HCEC 1CT (cell line): ENCODE results near the gene OGDH.
"Not testable (repeated sequence)": the region's sequence is repeated elsewhere in the genome, so short reads cannot be mapped to it uniquely, and the experiment has no call there.

Experiments
- DNase-seq: peaks from one replicate; pipeline ENCODE4 v3.0.0-alpha.2; 2017

The OGDH gene

DNA sequence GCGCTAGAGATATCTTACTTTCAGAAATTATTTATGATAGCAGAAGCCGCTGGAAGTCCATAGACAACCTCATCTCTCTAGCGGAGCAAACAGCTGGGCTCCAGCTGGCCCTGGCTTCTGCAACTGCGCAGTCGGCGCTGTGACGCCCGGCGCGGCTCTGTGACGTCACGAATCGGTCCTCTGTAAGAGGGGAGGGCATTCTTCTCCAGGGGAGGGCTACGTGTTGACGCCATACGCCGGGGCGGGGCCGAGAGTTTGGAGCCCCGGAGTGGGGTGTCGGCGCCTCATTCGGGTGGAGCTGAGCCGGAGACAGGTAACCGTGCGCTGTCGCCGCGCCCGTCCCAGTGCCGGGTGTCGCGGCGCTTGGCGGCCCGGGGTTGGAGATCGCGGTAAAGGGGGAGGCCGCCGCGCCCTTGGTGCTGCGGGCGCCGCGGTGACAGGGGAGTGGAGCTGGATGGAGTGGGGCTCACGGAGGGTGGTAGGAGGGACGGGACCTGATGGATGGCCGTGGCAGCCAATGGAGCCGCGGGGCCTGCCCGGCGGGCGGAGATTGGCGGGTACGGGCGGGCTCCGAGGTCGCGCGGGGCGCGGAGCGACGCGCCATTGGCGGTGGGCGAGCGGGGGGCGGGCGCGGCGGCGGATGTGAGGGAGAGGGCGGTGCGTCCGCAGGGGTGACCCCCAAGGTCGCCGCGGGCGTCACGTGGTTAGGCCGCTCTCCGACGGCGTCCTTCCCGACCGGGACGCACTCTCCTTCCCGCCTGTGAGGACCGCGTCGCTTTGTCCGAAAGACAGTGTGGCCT lies at the start of gene OGDH:
OGDH (plus strand) TSS at position 287 of the 800 bp plus-strand sequence. CDS start 17,717 bp downstream, outside the sequence.
- DNase-seq, result peak; percentile 99

DNA sequence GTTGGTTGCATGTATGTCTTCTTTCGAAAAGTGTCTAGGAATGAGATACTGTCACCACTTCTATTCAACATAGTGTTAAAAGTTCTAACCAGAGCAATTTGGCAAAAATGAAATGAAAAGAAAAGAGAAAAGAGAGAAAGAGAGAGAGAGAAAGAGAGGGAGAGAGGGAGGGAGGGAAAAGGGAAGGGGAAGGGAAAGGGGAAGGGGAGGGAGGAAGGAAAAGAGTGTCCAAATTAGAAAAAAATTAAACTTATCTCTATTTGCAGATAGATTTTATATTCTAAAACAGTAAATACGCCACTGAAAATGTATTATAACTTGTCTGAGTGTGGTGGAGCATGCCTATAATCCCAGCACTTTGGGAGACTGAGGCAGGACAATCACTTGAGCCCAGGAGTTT lies 48.9 kb upstream of the OGDH start:
- DNase-seq, result no peak

DNA sequence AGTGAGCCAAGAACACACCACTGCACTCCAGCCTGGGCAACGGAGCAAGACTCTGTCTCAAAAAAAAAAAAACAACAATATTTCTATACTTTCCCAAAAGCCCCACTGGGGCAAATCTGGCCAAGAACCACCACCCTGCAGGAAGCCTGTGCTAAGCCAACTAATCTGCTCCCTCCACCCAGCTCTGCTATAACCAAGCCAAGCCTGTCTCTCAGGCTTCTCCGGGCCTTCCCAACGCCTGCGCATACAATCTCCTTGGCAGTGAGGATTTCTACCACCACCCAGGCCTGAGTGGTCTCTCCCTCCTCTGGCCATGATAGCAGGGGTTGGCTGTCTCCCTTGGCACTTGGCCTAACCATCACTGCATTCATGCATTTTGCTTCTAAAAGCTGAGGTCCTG lies 46.9 kb upstream of the OGDH start:
- no peak for DNase-seq

DNA sequence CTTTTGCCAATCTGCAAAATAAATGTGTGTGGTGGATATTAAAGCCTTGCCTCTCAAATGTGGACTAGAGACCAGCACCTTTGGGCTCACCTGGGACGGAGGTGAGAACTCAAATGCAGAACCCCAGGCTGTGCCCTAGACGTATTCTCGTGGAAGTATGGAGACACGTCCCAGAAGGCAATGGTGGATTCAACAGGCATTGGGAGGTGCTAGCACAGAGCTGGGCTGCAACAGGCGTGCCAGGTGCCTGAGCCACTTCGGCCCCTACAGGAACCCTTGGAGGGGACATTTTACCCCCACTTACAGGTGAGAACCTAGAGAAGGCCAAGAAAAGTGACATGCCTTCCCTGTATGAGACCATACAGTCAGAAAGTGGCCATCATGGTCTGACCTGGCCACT lies 44.9 kb upstream of the OGDH start:
- DNase-seq, result no peak

DNA sequence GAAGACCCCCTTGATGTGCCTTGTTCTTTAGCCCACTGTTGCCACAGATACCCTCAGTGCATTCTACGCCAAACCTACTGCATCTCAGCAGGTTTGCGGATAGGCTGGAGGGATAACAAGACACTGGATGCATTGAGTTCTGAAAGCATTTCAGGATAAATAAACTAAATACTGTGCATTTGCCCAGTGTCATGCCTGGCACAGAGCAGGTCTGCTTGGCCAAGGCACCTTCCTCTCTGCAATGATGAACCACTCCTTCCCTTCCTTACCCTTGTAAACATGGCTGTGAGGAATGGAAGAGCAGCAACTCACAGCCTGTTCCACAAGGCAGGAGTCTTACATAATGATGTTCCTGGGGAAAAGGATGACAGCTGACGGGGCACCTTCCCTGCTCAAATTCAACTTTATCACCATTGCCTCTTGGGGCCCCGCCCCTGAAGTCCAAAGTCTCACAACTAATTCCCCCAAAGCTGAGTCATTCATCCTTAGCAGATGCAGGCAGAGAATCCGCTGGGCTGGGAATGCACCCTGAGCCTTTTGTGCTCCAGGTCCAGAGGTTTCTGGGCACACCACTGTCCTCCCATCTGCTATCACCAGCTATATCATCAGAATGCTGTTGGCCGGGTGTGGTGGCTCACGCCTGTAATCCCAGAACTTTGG lies 44.3 kb upstream of the OGDH start:
- DNase-seq, result peak; percentile 66

DNA sequence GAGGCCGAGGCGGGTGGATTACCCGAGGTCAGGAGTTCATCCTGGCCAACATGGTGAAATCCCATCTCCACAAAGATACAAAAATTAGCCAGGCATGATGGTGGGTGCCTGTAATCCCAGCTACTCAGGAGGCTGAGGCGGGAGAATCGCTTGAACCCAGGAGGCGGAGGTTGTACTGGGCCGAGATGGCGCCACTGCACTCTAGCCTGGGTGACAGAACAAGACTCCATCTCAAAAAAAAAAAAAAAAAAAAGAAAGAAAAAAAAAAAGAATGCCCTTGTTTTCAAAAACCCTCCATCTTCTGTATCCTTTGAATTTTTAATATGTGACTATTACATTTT lies 43.8 kb upstream of the OGDH start:
- DNase-seq, result not testable (repeated sequence)

DNA sequence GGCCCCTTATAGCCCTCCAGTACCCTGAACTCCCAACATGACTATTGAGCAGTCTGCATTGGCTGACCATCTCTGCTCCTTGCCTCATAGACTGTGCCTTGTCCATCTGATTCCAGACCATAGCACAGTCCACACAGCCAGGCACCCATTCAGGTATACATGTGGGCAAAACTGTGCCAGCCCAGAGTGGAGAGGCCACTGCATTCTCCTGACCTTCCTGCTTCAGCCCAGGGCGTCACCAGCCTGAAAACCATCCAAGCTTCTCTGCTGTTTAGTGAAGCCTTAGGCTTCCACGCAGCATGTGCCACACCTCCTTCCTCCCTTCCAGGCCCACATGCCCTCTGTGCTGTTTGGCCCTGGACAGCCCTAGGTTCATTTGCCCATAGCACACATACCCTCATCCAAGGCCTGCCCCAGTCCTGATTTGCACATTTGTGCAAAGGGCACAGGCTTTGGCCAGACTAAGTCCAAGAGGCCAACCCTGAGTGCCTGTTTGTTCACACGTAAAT lies 43.2 kb upstream of the OGDH start:
- DNase-seq, result no peak

DNA sequence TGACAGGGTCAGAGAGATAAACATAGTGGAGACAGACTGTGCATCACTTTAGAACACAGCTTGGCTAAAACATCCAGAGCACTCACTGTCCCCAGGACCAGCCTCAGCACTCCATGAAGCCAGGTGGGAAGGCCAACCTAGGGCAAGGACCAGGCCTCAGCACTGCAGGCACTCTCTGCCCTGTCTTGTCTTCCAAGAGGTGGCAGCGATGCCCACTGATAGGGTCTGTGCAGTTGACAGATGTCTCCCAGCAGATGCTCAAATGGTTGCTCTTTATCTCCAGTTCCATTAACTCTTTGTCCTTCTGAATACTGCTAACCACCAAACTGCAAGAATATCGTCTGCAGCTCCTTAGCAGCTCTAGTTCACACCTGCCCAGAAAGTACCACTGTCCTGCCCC lies 41.8 kb upstream of the OGDH start:
- DNase-seq, result no peak

DNA sequence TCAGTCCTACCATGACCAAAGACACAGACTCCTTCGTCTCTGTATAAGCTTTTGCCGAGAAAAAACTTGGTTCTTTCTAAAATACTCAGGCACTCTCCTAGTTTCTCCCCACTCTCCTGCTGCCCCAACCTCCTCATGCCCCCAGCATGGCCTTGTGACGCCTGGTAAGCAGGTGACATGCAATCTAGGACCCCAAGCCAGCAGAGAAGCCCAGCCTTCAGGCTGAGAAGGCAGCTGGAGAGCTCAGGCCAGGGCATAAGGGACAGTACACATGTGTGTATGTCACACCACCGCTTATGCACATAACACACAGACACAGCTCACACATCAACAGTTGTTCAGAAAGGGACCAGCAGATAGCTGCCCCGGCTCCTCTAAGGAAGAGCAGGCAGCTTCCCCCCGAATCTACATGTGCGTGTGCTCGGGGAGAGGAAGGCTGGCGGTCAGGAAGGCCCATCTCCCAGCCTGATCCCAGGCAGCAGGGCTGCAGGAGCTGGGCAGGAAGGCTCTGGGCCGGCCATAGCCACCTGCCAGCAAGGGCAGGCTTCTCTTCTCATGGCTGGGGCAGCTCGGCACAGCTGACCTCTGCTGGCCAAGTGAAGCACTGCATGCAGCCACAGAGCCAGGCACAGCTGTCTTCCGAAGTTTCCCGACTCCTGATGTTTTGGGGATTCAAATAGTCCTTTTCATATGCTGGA lies 41.2 kb upstream of the OGDH start:
- DNase-seq, result peak; percentile 52

DNA sequence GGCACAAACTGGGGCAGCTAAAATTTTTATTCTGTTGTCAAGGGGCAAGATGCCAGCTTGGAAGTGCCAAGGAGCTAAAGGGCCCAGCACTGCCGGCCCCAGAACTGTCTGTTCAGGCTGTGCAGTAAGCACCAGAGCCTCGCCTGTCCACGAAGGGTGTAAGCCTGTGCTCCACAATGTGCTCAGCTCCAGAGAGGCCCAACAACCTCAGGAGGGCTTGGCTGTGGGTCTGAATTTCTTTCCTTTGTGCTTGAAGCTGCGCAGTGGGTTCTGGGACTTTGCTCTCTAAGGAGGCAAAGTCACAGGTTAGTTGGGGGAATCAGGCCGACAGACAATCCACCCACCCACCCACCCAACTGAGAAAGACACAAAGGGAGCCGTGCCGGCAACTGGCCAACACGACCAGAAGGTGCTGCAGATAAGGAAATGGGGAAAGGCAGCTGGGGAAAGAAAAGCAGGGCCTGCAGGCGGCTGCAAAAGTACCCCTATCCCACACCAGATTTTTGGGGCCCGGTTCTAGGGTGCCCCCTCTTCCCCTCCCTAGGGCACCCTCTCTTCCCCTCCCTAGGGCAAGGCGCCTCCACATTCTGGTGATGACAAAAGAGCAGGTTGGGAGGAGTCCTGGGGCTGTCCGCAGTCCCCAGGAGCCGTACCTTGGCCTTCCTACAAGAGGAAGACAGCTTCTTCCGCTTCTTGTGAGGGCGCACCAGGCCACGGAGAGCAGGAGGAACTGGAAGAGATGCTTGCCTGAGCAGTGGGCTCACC lies 40.5 kb upstream of the OGDH start:
- no peak for DNase-seq

DNA sequence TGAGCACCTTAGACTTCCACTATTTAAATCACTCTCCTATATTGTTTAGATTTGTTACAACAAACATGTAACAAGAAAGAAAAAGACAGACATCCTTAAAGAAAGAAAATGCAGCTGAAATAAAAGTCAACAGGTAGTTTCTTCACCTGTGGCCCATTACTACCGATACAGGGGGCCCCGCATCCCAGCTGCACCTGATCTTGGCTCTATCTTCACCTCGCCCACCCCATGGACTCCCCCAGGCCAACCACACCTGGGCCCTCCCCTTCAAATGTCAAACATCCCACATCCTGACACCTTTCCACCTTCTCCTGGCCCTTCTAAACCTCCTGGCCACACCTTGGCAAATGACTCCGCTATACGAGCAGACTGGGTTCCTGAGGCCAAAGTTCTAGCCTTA lies 39.7 kb upstream of the OGDH start:
- DNase-seq, result no peak

DNA sequence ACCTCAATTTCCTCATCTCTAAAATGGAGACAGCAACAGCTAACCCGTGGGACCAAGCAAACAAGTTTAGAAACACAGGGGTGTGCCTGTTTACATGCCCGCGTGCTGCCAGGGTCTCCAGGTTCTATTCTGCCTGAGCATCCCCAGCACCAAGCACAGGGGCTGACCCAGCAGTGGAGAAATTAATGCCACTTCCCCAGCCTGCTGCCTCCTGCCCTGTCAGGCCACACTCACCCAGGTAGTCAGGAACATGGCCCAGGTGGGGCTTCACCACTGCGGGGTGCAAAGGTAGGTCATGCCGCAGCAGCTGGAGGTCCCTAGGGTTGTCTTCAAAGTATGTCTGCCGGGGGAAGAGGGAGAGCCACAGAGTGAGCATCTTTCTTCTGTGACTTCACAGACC lies 38.5 kb upstream of the OGDH start:
- no peak for DNase-seq

DNA sequence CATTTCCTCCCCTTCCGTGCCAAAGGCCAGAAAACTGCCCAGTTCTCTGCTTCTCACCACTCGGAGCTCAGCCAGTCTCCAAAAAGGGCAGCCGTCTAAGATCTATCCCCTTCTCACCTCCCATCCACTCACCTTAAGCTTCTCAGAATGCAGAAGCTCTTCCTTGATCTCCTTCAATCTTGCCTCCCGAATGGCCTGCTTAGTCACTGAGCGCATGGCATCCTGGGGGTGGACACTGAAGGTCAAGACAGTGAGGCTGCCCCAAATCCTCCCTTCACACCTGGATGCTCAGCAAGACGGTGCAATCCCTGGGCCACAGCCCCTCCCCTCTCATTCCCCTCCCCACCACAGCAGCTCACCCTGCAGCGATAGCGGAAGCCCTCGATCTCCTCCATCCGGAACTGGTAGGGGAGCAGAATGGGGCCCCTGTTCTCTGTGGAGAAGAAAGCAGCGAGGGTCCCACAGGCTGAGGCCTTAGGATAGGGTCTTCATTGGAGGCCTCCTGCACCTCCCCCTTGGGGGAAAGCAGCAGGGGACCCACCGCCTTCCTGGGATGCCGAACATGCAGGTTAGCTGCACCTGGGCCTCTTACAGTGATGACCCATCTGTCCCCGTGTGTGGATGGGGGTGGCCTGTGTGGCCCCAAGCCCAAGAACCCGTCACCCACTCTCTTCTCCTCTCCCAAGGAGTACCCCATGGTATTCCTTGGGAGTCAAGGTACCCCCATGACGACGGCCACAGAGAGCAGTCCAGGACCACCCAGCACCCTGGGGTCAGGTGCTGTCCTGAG lies 37.5 kb upstream of the OGDH start:
- no peak for DNase-seq

DNA sequence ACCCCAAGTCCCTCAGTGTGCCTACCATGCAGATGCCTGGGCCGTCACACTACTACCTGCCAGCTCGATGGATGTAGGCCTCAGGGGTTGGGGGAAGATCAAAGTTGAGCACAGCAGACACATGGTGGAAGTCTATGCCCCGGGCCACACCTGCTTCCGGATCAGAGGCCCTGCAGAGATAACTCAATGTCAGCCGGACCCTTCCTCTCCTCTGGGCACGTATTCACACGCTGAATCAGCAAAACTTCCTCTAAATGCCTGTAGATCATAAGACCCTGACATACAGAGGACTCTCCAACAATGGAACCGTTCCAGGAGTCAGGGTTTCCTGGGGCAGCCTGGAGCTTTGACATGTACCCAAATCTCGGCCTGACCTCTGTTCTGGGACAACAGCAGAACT lies 36.5 kb upstream of the OGDH start:
- DNase-seq, result no peak

DNA sequence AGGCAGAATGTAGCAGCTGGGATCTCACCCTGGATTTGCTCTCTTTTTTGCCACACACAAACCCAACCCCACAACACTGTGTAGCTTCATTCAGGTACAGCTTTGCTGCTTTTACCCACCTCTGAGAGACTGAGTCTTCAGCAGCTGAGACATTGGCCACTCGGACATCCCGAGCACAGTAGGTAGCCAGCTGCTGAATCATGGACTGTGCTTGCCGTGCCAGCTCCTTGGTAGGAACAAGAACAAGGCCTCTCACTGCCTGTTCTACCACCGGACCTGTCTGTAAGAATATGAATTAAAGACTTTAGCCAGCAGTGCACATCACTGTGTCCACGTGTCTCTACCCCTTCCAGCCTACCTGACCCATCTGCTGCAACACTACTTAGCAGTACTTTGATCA lies 33.7 kb upstream of the OGDH start:
- no peak for DNase-seq

DNA sequence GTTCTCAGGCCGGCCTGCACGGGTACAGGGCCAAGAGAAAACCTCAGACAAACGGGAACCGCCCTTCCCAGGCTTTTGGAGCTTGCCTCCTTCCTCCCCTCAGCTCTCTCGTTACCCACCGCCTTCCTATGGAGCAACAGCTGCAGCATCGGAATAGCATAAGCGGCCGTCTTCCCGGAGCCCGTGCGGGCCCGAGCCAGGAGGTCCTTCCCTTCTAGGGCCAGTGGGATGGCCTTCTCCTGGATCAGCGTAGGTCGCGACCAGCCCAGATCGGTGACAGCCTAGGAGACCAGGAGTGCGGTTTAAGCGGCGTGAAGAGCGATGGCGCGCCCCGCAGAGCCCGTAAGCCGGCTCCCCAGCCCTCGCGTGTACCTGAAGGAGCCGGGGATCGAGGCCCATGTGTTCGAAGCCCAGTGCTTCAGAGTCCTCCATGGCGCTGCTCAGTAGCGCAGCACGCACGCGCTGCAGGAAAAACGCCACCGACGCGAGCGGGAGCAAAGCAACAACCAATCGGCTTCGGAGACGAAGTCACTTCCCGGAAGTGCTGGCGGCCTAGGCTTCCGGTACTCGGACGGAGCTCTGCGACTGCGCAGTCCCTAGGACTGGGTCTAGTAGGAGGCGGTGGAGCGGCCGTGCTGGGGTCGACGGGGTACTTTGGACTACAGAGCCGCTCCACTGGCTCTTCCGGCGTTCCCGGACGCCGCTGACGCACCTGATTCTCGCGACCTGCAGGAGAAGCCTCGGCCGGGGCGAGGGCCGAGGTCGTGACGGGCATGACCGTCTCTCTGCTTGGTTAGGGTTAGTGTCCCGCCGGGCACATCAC lies 32.8 kb upstream of the OGDH start, which contains the start of gene DDX56:
DDX56 (minus strand) TSS at position 445 of the 823 bp plus-strand sequence; CDS start at position 432, 13 bp downstream.
- peak; percentile 91 for DNase-seq

DNA sequence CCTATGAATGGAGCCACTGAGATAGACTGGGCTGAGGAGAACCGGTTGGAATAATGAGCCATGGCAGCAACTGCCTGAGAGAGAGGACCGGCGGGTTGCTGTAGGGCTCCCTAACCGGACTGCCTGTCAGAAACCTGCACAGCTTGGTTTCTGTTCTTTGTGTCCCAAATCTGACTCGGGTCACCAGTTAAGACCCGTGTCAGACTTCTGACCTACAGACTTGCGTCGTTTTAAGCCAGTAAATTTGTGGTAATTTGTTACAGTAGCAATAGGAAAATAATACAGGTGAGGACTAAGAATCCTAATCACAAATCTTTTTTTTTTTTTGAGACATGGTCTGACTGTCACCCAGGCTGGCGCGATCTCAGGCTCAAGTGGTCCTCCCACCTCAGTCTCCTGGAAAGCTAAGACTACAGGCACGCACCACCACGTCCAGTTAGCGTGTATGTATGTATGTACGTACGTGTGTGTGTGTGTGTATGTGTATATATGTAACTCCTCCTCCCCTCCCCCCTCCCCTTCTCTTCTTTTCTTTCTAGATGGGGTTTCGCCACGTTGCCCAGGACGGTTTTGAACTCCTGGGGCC lies 32.0 kb upstream of the OGDH start:
- DNase-seq, result no peak

DNA sequence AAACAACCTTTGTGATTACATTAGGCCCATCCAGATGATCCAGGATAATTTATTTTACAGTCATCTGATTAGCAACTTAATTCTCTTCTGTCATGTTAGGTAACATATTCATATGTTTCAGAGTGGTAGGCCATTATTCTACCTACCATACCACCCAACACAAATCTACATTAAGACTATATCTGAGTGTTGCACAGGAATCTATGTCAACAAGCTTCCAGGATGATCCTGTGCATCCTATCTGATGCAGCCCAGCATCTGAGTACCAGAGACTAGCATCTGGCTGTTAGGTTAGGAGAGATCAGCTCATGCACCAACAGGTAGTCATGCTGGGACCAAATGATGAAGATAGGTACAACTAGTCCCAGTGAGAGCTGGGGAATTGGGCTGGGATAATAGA lies 31.4 kb upstream of the OGDH start:
- DNase-seq, result no peak

DNA sequence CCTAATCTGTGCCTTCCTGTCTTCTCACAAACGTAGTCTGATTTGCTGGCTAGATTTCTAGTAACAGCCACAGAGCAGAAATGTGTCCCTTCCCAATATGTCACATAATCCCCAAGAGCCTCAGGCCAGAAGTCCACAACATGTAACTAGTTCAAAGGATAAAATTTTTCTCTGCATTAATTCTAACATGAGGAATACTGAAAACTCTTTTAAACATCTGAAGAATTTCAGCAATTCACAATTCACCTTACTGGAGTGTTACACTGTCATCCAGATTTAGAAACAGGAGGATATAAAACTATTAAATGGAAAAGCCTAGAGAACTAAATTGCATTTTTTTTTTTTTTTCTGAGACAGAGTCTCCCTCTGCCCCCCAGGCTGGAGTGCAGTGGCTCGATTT lies 30.2 kb upstream of the OGDH start:
- no peak for DNase-seq

DNA sequence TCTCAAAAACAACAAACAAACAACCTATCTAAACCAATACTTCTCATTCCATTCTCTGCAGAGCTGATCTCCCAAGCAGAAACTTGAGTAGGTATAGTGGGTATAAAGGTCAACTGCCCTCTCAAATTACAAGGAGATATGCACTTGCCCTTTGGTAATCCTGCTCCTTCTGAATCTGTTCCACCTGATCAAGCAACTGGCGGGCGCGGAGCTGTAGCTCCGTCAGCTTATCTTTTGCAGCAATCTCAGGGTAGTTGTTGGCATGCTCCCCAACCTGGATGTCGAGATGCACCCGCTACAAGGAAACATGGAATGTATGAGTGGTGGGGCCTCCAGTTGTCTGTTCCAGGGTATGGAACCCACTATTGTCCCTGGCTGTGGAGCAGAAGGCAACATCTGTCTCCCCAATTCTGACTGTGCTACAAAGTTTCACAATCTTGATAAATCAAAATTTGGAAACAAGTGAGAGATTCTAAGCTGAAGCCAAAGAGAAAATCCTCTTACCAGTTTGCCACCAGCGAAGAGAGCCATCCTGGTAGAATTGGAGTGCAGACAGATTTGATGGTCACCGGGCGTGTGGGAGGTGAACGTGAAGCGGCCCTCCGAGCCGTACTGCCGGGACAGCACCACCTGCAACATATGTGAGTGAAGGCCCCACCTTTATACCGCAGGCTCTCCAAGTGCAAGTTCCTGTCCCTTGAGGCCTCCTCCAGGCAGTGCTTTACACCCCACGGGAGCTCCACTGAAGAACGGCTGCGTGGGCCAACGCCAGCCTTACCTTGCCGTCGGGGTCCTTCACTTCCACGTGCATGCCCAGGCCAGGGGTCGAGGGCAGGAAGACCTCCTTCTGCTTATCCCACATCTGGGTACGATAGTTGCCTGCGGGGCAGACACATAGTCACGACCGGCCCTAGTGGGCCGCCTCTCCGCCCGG lies 25.2 kb upstream of the OGDH start:
- DNase-seq, result no peak
